Endothelial cell of umbilical vein (primary cell): ENCODE measurements around the gene PGAM5. TPM values are rescaled to one million over a fixed set of nuclear protein-coding genes. Genes with fewer than 3 reads are reported as not detected.

ENCODE experiments used
- BruUV-seq: library from RNA; stranded (reverse); fragments of 400-500 nt; replicated peaks from 2 replicates; lab custom pipeline; 2021; lab: Mats Ljungman, UMichigan
- CTCF ChIA-PET: fragments of 300-600, 350-600 bp; sonication (Branson Sonifier 250); formaldehyde crosslinking; loops from one replicate; lab custom pipeline; 2021; ENCODE audit warnings: antibody characterized with exemption, inconsistent platforms; lab: Charles Lee
- POLR2A ChIA-PET: fragments of 300-600, 350-600 bp; sonication (Branson Sonifier 250); formaldehyde crosslinking; loops from one replicate; lab custom pipeline; 2021; ENCODE audit warnings: antibody characterized with exemption, inconsistent platforms; lab: Charles Lee
- DNase-seq: peaks from one replicate; pipeline ENCODE4 v3.0.0-alpha.2; 2011; ENCODE audit warnings: low read depth, low spot score
- FAIRE-seq: peaks from 2 replicates; lab custom pipeline; 2011; peaks lifted over from hg19 to GRCh38; lab: Jason Lieb, UNC
- H2AFZ ChIP-seq: 2 replicates; pipeline ENCODE4 v1.6.0; 2012; ENCODE audit warnings: low read depth, low read length, control low read depth, inconsistent platforms
- H3K27ac ChIP-seq: 2 replicates; pipeline ENCODE4 v1.5.1; 2011; ENCODE audit warnings: low read depth, mild to moderate bottlenecking, control low read depth, low read length, moderate library complexity; ENCODE audit not compliant: insufficient read depth
- H3K27me3 ChIP-seq, 2 experiments: 2 replicates each; pipeline versions ENCODE4 v1.6.0 to v1.6.1; 2011; ENCODE audit warnings: low read length in 2 of 2, mixed read lengths in 1 of 2; ENCODE audit not compliant: control insufficient read depth in 2 of 2, insufficient read depth in 2 of 2
- H3K36me3 ChIP-seq, 2 experiments: 2 replicates in 1 of 2; 3 replicates in 1 of 2; pipeline ENCODE4 v1.5.1; 2011; ENCODE audit warnings: low read length in 2 of 2, mild to moderate bottlenecking in 1 of 2, moderate library complexity in 1 of 2; ENCODE audit not compliant: control insufficient read depth in 2 of 2, insufficient read depth in 2 of 2; ENCODE audit errors: extremely low read depth in 1 of 2
- H3K4me1 ChIP-seq: 3 replicates; pipeline ENCODE4 v1.5.1; 2011; ENCODE audit warnings: mild to moderate bottlenecking, low read length; ENCODE audit not compliant: control insufficient read depth, insufficient read depth; ENCODE audit errors: extremely low read depth
- H3K4me2 ChIP-seq: 2 replicates; pipeline ENCODE4 v1.6.1; 2011; ENCODE audit warnings: low read length, control low read depth, mixed read lengths; ENCODE audit not compliant: insufficient read depth
- H3K4me3 ChIP-seq, 3 experiments: fragments of 200-600 bp in 1 of 3; sonication (generic), shearing (Covaris generic) in 1 of 3; replicated peaks in 1 of 3; 2 replicates each; pipeline ENCODE4 v1.5.1; 2011 to 2016; ENCODE audit warnings: control low read depth in 3 of 3, low read length in 3 of 3, mild to moderate bottlenecking in 2 of 3, inconsistent platforms in 1 of 3, low read depth in 1 of 3, moderate library complexity in 1 of 3; ENCODE audit not compliant: insufficient read depth in 1 of 3
- H3K79me2 ChIP-seq: 2 replicates; pipeline ENCODE4 v1.6.0; 2012; ENCODE audit warnings: low read length, inconsistent platforms; ENCODE audit not compliant: control insufficient read depth, insufficient read depth
- H3K9ac ChIP-seq: replicated peaks from 2 replicates; pipeline ENCODE3; 2011; ENCODE audit warnings: low read length, control low read depth; ENCODE audit not compliant: insufficient read depth; ENCODE audit errors: extremely low read depth
- H3K9me1 ChIP-seq: replicated peaks from 3 replicates; pipeline ENCODE4 v1.6.0; 2011; ENCODE audit warnings: mild to moderate bottlenecking, low read length; ENCODE audit not compliant: control insufficient read depth, insufficient read depth; ENCODE audit errors: extremely low read depth
- H3K9me3 ChIP-seq: replicated peaks from 2 replicates; pipeline ENCODE4 v1.5.1; 2012; ENCODE audit warnings: low read length, inconsistent platforms; ENCODE audit not compliant: control insufficient read depth, insufficient read depth
- H4K20me1 ChIP-seq: replicated peaks from 2 replicates; pipeline ENCODE3; 2011; ENCODE audit warnings: mild to moderate bottlenecking, low read length; ENCODE audit not compliant: control insufficient read depth, insufficient read depth; ENCODE audit errors: extremely low read depth
- CTCF ChIP-seq, 2 donors: IDR thresholded peaks; 1 replicate in 1 of 2; 2 replicates in 1 of 2; pipeline ENCODE4 v1.5.1; 2011; ENCODE audit warnings: low read length in 2 of 2, mild to moderate bottlenecking in 2 of 2, moderate library complexity in 2 of 2, control low read depth in 1 of 2, inconsistent platforms in 1 of 2, low read depth in 1 of 2; ENCODE audit not compliant: insufficient read depth in 1 of 2; ENCODE audit errors: extremely low read depth in 1 of 2
- EZH2 ChIP-seq: IDR thresholded peaks from 2 replicates; pipeline ENCODE4 v1.6.1; 2012; ENCODE audit warnings: borderline replicate concordance, low read depth, mild to moderate bottlenecking, moderate library complexity, low read length, inconsistent platforms; ENCODE audit not compliant: severe bottlenecking
- FOS ChIP-seq: IDR thresholded peaks from 2 replicates; pipeline ENCODE4 v1.6.1; 2011; ENCODE audit warnings: mild to moderate bottlenecking, low read length, moderate library complexity, borderline replicate concordance; ENCODE audit not compliant: insufficient read depth
- MAX ChIP-seq: IDR thresholded peaks from 2 replicates; pipeline ENCODE4 v1.6.1; 2011; ENCODE audit not compliant: insufficient read depth, insufficient read length
- POLR2AphosphoS5 ChIP-seq: IDR thresholded peaks from 2 replicates; pipeline ENCODE4 v1.6.1; 2012; ENCODE audit warnings: low read depth, mild to moderate bottlenecking, control low read depth, low read length, moderate library complexity; ENCODE audit not compliant: insufficient read depth
- dilution Hi-C: fragments of 300-500 bp; cut with MboI; formaldehyde crosslinking; loops from one replicate; pipeline ENCODE4 v1.15.0; 2019; ENCODE audit warnings: low sequenced_read_pairs; ENCODE audit not compliant: extremely low pct_ligation_motif_present
- intact Hi-C: fragments of 100-400 bp; cut with micrococcal nuclease; formaldehyde crosslinking; loops from one replicate; pipeline ENCODE4 v1.10.0; 2022
- polyA plus RNA-seq, 4 experiments: library from polyadenylated mRNA; depleted of rRNA in 3 of 4; stranded (reverse) in 3 of 4; unstranded in 1 of 4; fragments of >200 nt; gene quantifications; 2 replicates each; pipeline versions ENCODE4 v1.2.1 to v1.2.3, GENCODE V29; 2011 to 2012; ENCODE audit warnings: missing spikeins in 1 of 4
- total RNA-seq: library from RNA; stranded (reverse); gene quantifications from 2 replicates; pipeline ENCODE4 v1.2.3, GENCODE V29; 2021

PGAM5 gene
- total and polyA plus RNA-seq, 2 donors (not counting 3 experiments of a cell fraction or from before 2014, with no cell fraction given): 23.1 to 52.8 TPM

- BruUV-seq: no TSS peak
- peaks cover 14% of the 10 kb centered on the region for H3K4me1 ChIP-seq
- DNase-seq (peak; percentile 74), FAIRE-seq (no peak)
- H3K9me1 ChIP-seq: no peaks in the 10 kb centered on the region
- H3K4me3 ChIP-seq: no peak overlapping the region
- H3K9me3 ChIP-seq: no peaks in the 10 kb centered on the region
- H4K20me1 ChIP-seq: no peaks in the 10 kb centered on the region
- no peaks in the 10 kb centered on the region for H3K27me3 ChIP-seq
- peak overlapping the region; percentile 37 for H3K4me2 ChIP-seq
- H3K79me2 ChIP-seq: peaks cover under 1% of the 10 kb centered on the region
- POLR2A ChIA-PET: no interaction called here
- H2AFZ ChIP-seq: no peak overlapping the region
- intact Hi-C loops (no loop called here), dilution Hi-C loops (no loop called here)
- TF ChIP-seq EZH2 (no peak), POLR2AphosphoS5 (no peak), MAX (no peak), FOS (no peak), CTCF (IDR thresholded peaks at IDR 0.05; ENCODE audit: extremely low read depth in 1 of 2, insufficient read depth in 1 of 2, low read depth in 1 of 2, low read length in 2 of 2) (no peak)
- H3K36me3 ChIP-seq: peaks cover 4 to 6% of the 10 kb centered on the region in 2 experiments
- CTCF ChIA-PET: no interaction called here
- H3K27ac ChIP-seq: peak overlapping the region; percentile 30
- no peak overlapping the region for H3K9ac ChIP-seq
Observed at GRCh38 chr12:132766380-132767085, 55.9 kb downstream of the PGAM5 start.
